Stimulated activated naive B cell treated with anti-CD40 and anti-IgM and Interleukin-4, amounts not matched to agents 10 μg/mL and 1 μg/mL and 100 μg/mL, for 72 hours (primary cell): ENCODE measurements around the gene KEL.
A peak's percentile ranks its signal among the peaks of the same experiment; 100 is the strongest.
"Not testable (repeated sequence)": the region's sequence is repeated elsewhere in the genome, so short reads cannot be mapped to it uniquely, and the experiment has no call there.

Source experiments
- ATAC-seq, 2 donors: fragments of 150-1000 bp; cut with Tn5 transposase; replicated peaks; 2 replicates each; pipeline ENCODE4 v1.10.0; 2021; ENCODE audit warnings: moderate library complexity in 1 of 2
- DNase-seq: peaks from one replicate; pipeline ENCODE4 v3.0.0; 2021
- H3K27ac Mint-ChIP-seq: one replicate; pipeline ENCODE4 v1.8.0; 2022; ENCODE audit warnings: mild to moderate bottlenecking, mixed read lengths
- H3K27me3 Mint-ChIP-seq, 2 donors: one replicate each; pipeline ENCODE4 v1.8.0; 2022; ENCODE audit warnings: mixed read lengths in 2 of 2
- H3K36me3 Mint-ChIP-seq, 2 donors: one replicate each; pipeline ENCODE4 v1.8.0; 2022; ENCODE audit warnings: mixed read lengths in 2 of 2, mild to moderate bottlenecking in 1 of 2
- H3K4me1 Mint-ChIP-seq, 2 donors: one replicate each; pipeline ENCODE4 v1.8.0; 2022; ENCODE audit warnings: mixed read lengths in 2 of 2, mild to moderate bottlenecking in 1 of 2
- H3K4me3 Mint-ChIP-seq, 2 donors: one replicate each; pipeline ENCODE4 v1.8.0; 2022; ENCODE audit warnings: mild to moderate bottlenecking in 2 of 2, mixed read lengths in 2 of 2, moderate library complexity in 1 of 2
- H3K9me3 Mint-ChIP-seq, 2 donors: one replicate each; pipeline ENCODE4 v1.8.0; 2022; ENCODE audit warnings: mixed read lengths in 2 of 2, mild to moderate bottlenecking in 1 of 2

The KEL gene

DNA sequence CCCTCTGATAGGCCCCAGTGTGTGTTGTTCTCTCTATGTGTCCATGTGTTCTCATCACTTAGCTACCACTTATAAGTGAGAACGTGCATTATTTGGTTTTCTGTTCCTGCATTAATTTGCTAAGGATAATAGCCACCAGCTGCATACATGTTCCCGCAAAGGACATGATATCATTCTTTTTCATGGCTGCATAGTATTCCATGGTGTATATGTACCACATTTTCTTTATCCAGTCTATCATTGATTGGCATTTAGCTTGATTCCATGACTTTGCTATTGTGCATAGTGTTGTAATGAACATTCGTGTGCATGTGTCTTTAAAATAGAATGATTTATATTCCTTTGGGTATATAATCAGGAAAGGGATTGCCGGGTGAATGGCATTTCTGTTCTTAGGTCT lies 16.2 kb upstream of the KEL start:
- H3K9me3 Mint-ChIP-seq: not testable (repeated sequence)

GRCh38 chr7:142974626-142975025 lies 12.5 kb upstream of the KEL start:
- H3K9me3 Mint-ChIP-seq: peaks cover 3% of the 10 kb centered on the region in 2 donors
- no peaks in the 10 kb centered on the region for H3K4me1 Mint-ChIP-seq
- peaks cover 21 to 26% of the 10 kb centered on the region in 2 donors for H3K27me3 Mint-ChIP-seq
- no peaks in the 10 kb centered on the region for H3K36me3 Mint-ChIP-seq
- ATAC-seq (no peak), DNase-seq (no peak)
- no peak overlapping the region for H3K27ac Mint-ChIP-seq
- H3K4me3 Mint-ChIP-seq: no peak overlapping the region

More for the DNA sequence above, 16.2 kb upstream of the KEL start:
- not testable (repeated sequence) for H3K36me3 Mint-ChIP-seq, H3K4me1 Mint-ChIP-seq, ATAC-seq, H3K4me3 Mint-ChIP-seq, DNase-seq, H3K27ac Mint-ChIP-seq
- peaks cover 16 to 22% of the 10 kb centered on the region in 2 donors for H3K27me3 Mint-ChIP-seq

GRCh38 chr7:142969183-142969582 lies 7.0 kb upstream of the KEL start:
- no peaks in the 10 kb centered on the region for H3K9me3 Mint-ChIP-seq
- peaks cover 32 to 40% of the 10 kb centered on the region in 2 donors for H3K27me3 Mint-ChIP-seq
- H3K4me3 Mint-ChIP-seq: no peak overlapping the region
- H3K27ac Mint-ChIP-seq: no peak overlapping the region
- H3K4me1 Mint-ChIP-seq: peaks cover 4 to 8% of the 10 kb centered on the region in 2 donors
- DNase-seq (no peak), ATAC-seq (no peak)
- no peaks in the 10 kb centered on the region for H3K36me3 Mint-ChIP-seq

DNA sequence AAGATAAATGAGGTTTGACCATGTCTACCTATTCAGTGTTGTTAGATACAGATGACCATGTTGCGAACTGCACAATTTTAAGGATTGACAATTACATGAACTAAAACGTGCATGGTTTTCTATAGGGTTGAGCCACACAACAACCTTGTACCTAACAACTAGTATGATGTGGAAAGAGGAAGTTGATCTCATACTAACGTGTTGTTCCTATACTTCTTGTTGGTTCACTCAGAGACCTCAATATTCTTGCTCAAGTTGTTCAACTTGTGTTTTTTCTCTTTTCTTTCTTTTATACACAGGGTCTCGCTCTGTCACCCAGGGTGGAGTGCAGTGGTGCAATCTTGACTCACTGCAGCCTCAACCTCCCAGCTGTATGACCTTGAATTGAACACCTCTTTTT lies 6.1 kb upstream of the KEL start:
- no peak for ATAC-seq
- H3K9me3 Mint-ChIP-seq: no peaks in the 10 kb centered on the region
- no peak overlapping the region for H3K4me3 Mint-ChIP-seq
- DNase-seq: no peak
- H3K27me3 Mint-ChIP-seq: peaks cover 40 to 49% of the 10 kb centered on the region in 2 donors
- H3K4me1 Mint-ChIP-seq: peaks cover 4 to 8% of the 10 kb centered on the region in 2 donors
- H3K27ac Mint-ChIP-seq: no peak overlapping the region
- H3K36me3 Mint-ChIP-seq: no peaks in the 10 kb centered on the region

- no peak for DNase-seq
- no peak overlapping the region for H3K27ac Mint-ChIP-seq
- peaks cover 4 to 8% of the 10 kb centered on the region in 2 donors for H3K4me1 Mint-ChIP-seq
Observed at GRCh38 chr7:142964502-142965246, 2.5 kb upstream of the KEL start.

GRCh38 chr7:142963993-142964392 lies 1.8 kb upstream of the KEL start:
- Mint-ChIP-seq H3K27me3 (peaks cover 39 to 45% of the 10 kb centered on the region in 2 donors), H3K4me3 (no peak overlapping the region), H3K4me1 (peaks cover 4 to 8% of the 10 kb centered on the region in 2 donors), H3K27ac (no peak overlapping the region), H3K9me3 (no peaks in the 10 kb centered on the region), H3K36me3 (no peaks in the 10 kb centered on the region)
- ATAC-seq (no peak), DNase-seq (no peak)

More at GRCh38 chr7:142964502-142965246, 2.5 kb upstream of the KEL start:
- H3K27me3 Mint-ChIP-seq: peaks cover 37 to 42% of the 10 kb centered on the region in 2 donors
- ATAC-seq: peak; percentile 39 to 57
- no peaks in the 10 kb centered on the region for H3K9me3 Mint-ChIP-seq
- no peaks in the 10 kb centered on the region for H3K36me3 Mint-ChIP-seq
- no peak overlapping the region for H3K4me3 Mint-ChIP-seq

DNA sequence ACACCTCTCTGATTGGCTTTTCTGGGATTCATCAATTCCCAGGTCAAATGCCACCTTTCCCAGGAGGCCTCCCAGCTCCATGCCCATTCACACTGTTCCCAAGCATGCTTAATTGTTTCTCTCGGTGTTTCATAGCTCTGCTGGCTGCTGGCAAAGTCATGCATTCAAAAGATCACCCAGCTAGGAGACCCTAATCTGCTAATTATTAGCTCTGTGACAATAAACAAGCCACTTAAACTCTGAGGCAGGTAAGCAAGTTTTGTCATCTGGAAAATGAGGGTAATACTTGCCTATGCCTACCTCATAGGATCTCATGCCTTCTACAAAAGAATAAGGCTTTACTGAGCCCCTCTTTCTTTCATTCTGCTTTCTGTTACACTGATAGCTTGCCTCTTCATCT lies 828 bp upstream of the KEL start:
- Mint-ChIP-seq H3K4me1 (peaks cover 4 to 8% of the 10 kb centered on the region in 2 donors), H3K4me3 (no peak overlapping the region), H3K9me3 (no peaks in the 10 kb centered on the region), H3K27me3 (peaks cover 35 to 38% of the 10 kb centered on the region in 2 donors), H3K36me3 (no peaks in the 10 kb centered on the region), H3K27ac (no peak overlapping the region)
- DNase-seq: no peak
- ATAC-seq: no peak

DNA sequence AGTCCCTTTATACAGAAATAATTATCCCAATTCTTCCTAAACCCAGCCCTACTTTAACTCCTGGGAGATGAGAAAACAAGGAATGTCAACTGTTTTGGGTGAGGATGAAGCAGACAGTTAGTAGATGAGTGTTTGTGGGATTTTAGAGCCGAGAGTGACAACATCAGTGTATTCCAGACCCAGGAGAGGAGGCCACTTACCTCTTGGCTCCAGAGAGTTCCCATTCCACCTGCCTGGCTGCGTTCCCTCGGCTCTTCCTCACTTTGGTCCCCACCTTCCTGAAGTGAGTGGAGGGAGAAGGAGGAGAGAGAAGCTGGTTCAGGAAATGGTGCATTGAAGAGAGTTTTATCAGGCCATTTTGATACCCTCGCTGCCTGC lies 579 bp downstream of the KEL start:
- peaks cover 6 to 8% of the 10 kb centered on the region in 2 donors for H3K4me1 Mint-ChIP-seq
- H3K9me3 Mint-ChIP-seq: peaks cover 2 to 6% of the 10 kb centered on the region in 2 donors
- peaks cover 33 to 35% of the 10 kb centered on the region in 2 donors for H3K27me3 Mint-ChIP-seq
- ATAC-seq (no peak), DNase-seq (no peak)
- H3K27ac Mint-ChIP-seq: no peak overlapping the region
- no peak overlapping the region for H3K4me3 Mint-ChIP-seq
- H3K36me3 Mint-ChIP-seq: peaks cover 0 to 2% of the 10 kb centered on the region in 2 donors

GRCh38 chr7:142960955-142961512 lies 1.1 kb downstream of the KEL start:
- Mint-ChIP-seq H3K36me3 (peaks cover 2 to 7% of the 10 kb centered on the region in 2 donors), H3K4me1 (peaks cover 6 to 8% of the 10 kb centered on the region in 2 donors), H3K9me3 (peaks cover 6 to 12% of the 10 kb centered on the region in 2 donors), H3K27me3 (peaks cover 33 to 35% of the 10 kb centered on the region in 2 donors), H3K27ac (no peak overlapping the region), H3K4me3 (no peak overlapping the region)
- DNase-seq (no peak), ATAC-seq (no peak)

DNA sequence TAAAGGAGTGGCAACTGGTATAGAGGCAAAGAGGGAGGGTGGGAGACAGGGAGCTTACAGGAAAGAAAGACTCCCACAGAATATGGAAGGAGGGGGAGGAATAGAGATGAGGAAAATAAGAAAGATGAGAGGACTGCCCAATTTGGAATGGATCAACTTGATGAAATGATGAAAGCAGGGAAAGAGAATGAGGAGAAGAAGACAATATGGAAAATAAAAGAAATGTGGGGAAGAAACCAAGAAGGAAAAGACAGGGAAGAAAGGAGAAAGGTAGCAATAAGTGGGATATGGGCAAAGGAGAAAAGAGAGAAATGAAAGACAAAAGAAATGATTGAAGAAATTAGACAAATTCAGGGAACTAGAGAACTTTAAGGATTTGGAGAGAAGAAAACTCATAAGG lies 3.0 kb downstream of the KEL start:
- no peak overlapping the region for H3K27ac Mint-ChIP-seq
- H3K4me3 Mint-ChIP-seq: no peak overlapping the region
- ATAC-seq: no peak
- H3K9me3 Mint-ChIP-seq: peaks cover 15 to 20% of the 10 kb centered on the region in 2 donors
- peaks cover 32 to 33% of the 10 kb centered on the region in 2 donors for H3K27me3 Mint-ChIP-seq
- peaks cover 0 to 2% of the 10 kb centered on the region in 2 donors for H3K4me1 Mint-ChIP-seq
- H3K36me3 Mint-ChIP-seq: peaks cover 4 to 15% of the 10 kb centered on the region in 2 donors
- DNase-seq: no peak

DNA sequence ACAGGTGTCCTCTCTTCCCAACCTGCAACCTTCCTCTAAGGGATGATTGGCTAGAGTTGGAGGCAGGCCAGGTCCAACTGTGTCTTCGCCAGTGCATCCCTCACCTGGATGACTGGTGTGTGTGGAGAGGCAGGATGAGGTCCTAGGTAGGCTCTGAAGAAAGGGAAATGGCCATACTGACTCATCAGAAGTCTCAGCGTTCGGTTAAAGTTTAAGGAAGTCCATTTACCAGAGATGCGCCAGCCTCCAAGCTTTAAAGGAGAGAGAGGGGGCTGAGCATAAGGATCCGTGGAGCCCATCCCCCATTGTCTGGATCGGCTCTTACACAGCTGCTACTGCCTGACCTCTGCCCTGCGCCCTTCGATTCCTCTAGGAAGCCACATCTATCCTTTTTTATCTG lies 4.4 kb downstream of the KEL start:
- no peak overlapping the region for H3K27ac Mint-ChIP-seq
- DNase-seq: no peak

GRCh38 chr7:142956951-142957623 lies 5.1 kb downstream of the KEL start:
- Mint-ChIP-seq H3K36me3 (peaks cover 7 to 20% of the 10 kb centered on the region in 2 donors), H3K4me1 (peaks cover 0 to 2% of the 10 kb centered on the region in 2 donors), H3K9me3 (peaks cover 24 to 26% of the 10 kb centered on the region in 2 donors), H3K27ac (no peak overlapping the region), H3K27me3 (peaks cover 22 to 23% of the 10 kb centered on the region in 2 donors), H3K4me3 (no peak overlapping the region)
- DNase-seq (no peak), ATAC-seq (no peak)

More for the DNA sequence above, 4.4 kb downstream of the KEL start:
- peaks cover 22 to 23% of the 10 kb centered on the region in 2 donors for H3K27me3 Mint-ChIP-seq
- no peak overlapping the region for H3K4me3 Mint-ChIP-seq
- ATAC-seq: no peak
- H3K4me1 Mint-ChIP-seq: peaks cover 0 to 2% of the 10 kb centered on the region in 2 donors
- peaks cover 24 to 26% of the 10 kb centered on the region in 2 donors for H3K9me3 Mint-ChIP-seq
- H3K36me3 Mint-ChIP-seq: peaks cover 7 to 20% of the 10 kb centered on the region in 2 donors

- no peak for DNase-seq
- H3K27ac Mint-ChIP-seq: no peak overlapping the region
Observed at GRCh38 chr7:142954680-142955268, 7.4 kb downstream of the KEL start.

DNA sequence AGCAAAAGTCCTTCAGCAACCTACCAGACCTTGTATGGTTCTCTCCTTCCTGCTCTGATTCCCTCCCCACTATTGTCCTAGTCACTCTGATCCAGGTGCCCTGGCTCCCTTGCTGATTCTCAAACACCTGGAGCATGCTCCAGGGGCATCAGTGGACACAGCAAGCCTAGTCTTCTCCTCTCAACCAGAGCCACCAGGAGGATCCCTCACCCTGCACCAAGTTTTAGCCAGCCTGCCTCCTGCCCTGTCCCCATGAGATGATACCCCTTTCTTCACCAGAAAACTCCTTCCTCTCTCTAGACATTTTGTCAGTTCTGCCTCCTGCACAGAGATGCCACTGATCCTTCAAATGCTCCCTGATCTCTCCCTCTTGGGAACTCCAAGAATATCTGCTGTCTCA lies 11.9 kb downstream of the KEL start:
- peaks cover 3 to 7% of the 10 kb centered on the region in 2 donors for H3K36me3 Mint-ChIP-seq
- no peak overlapping the region for H3K4me3 Mint-ChIP-seq
- DNase-seq (no peak), ATAC-seq (peak in 1 of 2 donors; percentile 19)
- H3K27ac Mint-ChIP-seq: no peak overlapping the region
- H3K4me1 Mint-ChIP-seq: peaks cover 0 to 5% of the 10 kb centered on the region in 2 donors
- peaks cover 10 to 12% of the 10 kb centered on the region in 2 donors for H3K27me3 Mint-ChIP-seq
- H3K9me3 Mint-ChIP-seq: peaks cover 8 to 13% of the 10 kb centered on the region in 2 donors

More at GRCh38 chr7:142954680-142955268, 7.4 kb downstream of the KEL start:
- ATAC-seq: peak; percentile 69 to 79
- Mint-ChIP-seq H3K9me3 (peaks cover 24 to 26% of the 10 kb centered on the region in 2 donors), H3K27me3 (peaks cover 13 to 15% of the 10 kb centered on the region in 2 donors), H3K4me3 (no peak overlapping the region), H3K4me1 (peaks cover 2 to 5% of the 10 kb centered on the region in 2 donors), H3K36me3 (peaks cover 7 to 20% of the 10 kb centered on the region in 2 donors)
